H9 (cell line): Measurements from ENCODE around the gene SMIM22. TPM values are rescaled to one million over a fixed set of nuclear protein-coding genes. Genes with fewer than 3 reads are reported as not detected.
"Not testable (repeated sequence)": the region's sequence is repeated elsewhere in the genome, so short reads cannot be mapped to it uniquely, and the experiment has no call there.

ENCODE experiments used
- DNase-seq: peaks from one replicate; pipeline ENCODE4 v3.0.0-alpha.2; 2017
- H2AFZ ChIP-seq: one replicate; pipeline ENCODE4 v1.6.1; 2013; ENCODE audit warnings: mild to moderate bottlenecking, low read length, control low read depth, moderate library complexity
- H2AK5ac ChIP-seq: 2 replicates; pipeline ENCODE4 v1.6.1; 2013; ENCODE audit warnings: low read length, control low read depth, mixed read lengths; ENCODE audit not compliant: insufficient read length
- H2BK120ac ChIP-seq: one replicate; pipeline ENCODE4 v1.6.1; 2013; ENCODE audit warnings: low read depth, mild to moderate bottlenecking, low read length, control low read depth, inconsistent platforms; ENCODE audit not compliant: poor library complexity, severe bottlenecking
- H2BK12ac ChIP-seq: 2 replicates; pipeline ENCODE4 v1.6.1; 2013; ENCODE audit warnings: low read length, control low read depth, mixed read lengths, low read depth; ENCODE audit not compliant: insufficient read length
- H2BK15ac ChIP-seq: 2 replicates; pipeline ENCODE4 v1.6.1; 2013; ENCODE audit warnings: low read depth, low read length, control low read depth
- H2BK20ac ChIP-seq: one replicate; pipeline ENCODE4 v1.6.1; 2013; ENCODE audit warnings: low read depth, mild to moderate bottlenecking, low read length, control low read depth, inconsistent platforms; ENCODE audit not compliant: poor library complexity, severe bottlenecking
- H2BK5ac ChIP-seq: 2 replicates; pipeline ENCODE4 v1.6.1; 2013; ENCODE audit warnings: low read length, control low read depth, mixed read lengths; ENCODE audit not compliant: insufficient read length
- H3K14ac ChIP-seq: 2 replicates; pipeline ENCODE4 v1.6.1; 2013; ENCODE audit warnings: low read length, control low read depth; ENCODE audit not compliant: insufficient read depth
- H3K18ac ChIP-seq: 2 replicates; pipeline ENCODE4 v1.6.1; 2013; ENCODE audit warnings: low read depth, mild to moderate bottlenecking, mixed read lengths, low read length, control low read depth; ENCODE audit not compliant: insufficient read length
- H3K23ac ChIP-seq: 2 replicates; pipeline ENCODE4 v1.6.1; 2013; ENCODE audit warnings: low read length, control low read depth, mixed read lengths, low read depth; ENCODE audit not compliant: insufficient read length
- H3K23me2 ChIP-seq: 2 replicates; pipeline ENCODE4 v1.6.1; 2013; ENCODE audit warnings: low read depth, mild to moderate bottlenecking, mixed read lengths, low read length, control low read depth; ENCODE audit not compliant: insufficient read length, poor library complexity, severe bottlenecking
- H3K27ac ChIP-seq: 2 replicates; pipeline ENCODE4 v1.5.1; 2013; ENCODE audit warnings: low read length, control low read depth, mixed read lengths, low read depth; ENCODE audit not compliant: insufficient read length
- H3K27me3 ChIP-seq: 2 replicates; pipeline ENCODE4 v1.6.1; 2013; ENCODE audit warnings: low read length, control low read depth, inconsistent platforms; ENCODE audit not compliant: insufficient read depth
- H3K4ac ChIP-seq: 2 replicates; pipeline ENCODE4 v1.6.1; 2013; ENCODE audit warnings: low read depth, mild to moderate bottlenecking, control low read depth, inconsistent platforms, low read length, moderate library complexity
- H3K4me1 ChIP-seq: 2 replicates; pipeline ENCODE4 v1.6.1; 2013; ENCODE audit warnings: low read length, control low read depth, inconsistent platforms; ENCODE audit not compliant: insufficient read depth
- H3K4me2 ChIP-seq: 2 replicates; pipeline ENCODE4 v1.6.1; 2013; ENCODE audit warnings: low read length, control low read depth, mixed read lengths; ENCODE audit not compliant: insufficient read length, insufficient read depth
- H3K56ac ChIP-seq: 2 replicates; pipeline ENCODE4 v1.6.1; 2013; ENCODE audit warnings: low read depth, mild to moderate bottlenecking, mixed read lengths, low read length, control low read depth; ENCODE audit not compliant: insufficient read length
- H3K79me1 ChIP-seq: 2 replicates; pipeline ENCODE4 v1.6.1; 2013; ENCODE audit warnings: low read depth, mild to moderate bottlenecking, moderate library complexity, low read length, control low read depth, inconsistent platforms; ENCODE audit not compliant: insufficient read depth, poor library complexity, severe bottlenecking
- H3K79me2 ChIP-seq: 2 replicates; pipeline ENCODE4 v1.6.1; 2013; ENCODE audit warnings: low read length, control low read depth, inconsistent platforms; ENCODE audit not compliant: insufficient read depth
- H3K9ac ChIP-seq: 2 replicates; pipeline ENCODE4 v1.6.1; 2013; ENCODE audit warnings: low read length, control low read depth, mixed read lengths; ENCODE audit not compliant: insufficient read length; ENCODE audit errors: extremely low read depth
- H3K9me3 ChIP-seq: one replicate; pipeline ENCODE4 v1.6.1; 2013; ENCODE audit warnings: low read depth, low read length, inconsistent platforms; ENCODE audit not compliant: control insufficient read depth
- H3T11ph ChIP-seq: one replicate; pipeline ENCODE4 v1.6.1; 2013; ENCODE audit warnings: mild to moderate bottlenecking, low read length, control low read depth, inconsistent platforms
- H4K20me1 ChIP-seq: one replicate; pipeline ENCODE4 v1.6.1; 2013; ENCODE audit not compliant: control insufficient read depth, insufficient read length, insufficient read depth
- H4K5ac ChIP-seq: 2 replicates; pipeline ENCODE4 v1.6.1; 2013; ENCODE audit warnings: low read depth, mild to moderate bottlenecking, mixed read lengths, low read length, control low read depth; ENCODE audit not compliant: insufficient read length
- H4K8ac ChIP-seq: replicated peaks from 2 replicates; pipeline ENCODE4 v1.6.1; 2013; ENCODE audit warnings: low read length, control low read depth, mixed read lengths, low read depth; ENCODE audit not compliant: insufficient read length
- H4K91ac ChIP-seq: 2 replicates; pipeline ENCODE4 v1.6.1; 2013; ENCODE audit warnings: low read depth, mild to moderate bottlenecking, moderate library complexity, mixed read lengths, low read length, control low read depth; ENCODE audit not compliant: insufficient read length
- H3K27ac Mint-ChIP-seq, 3 experiments: 2 replicates in 2 of 3; 3 replicates in 1 of 3; pipeline ENCODE4 v1.8.0; 2020 to 2021; ENCODE audit warnings: mixed read lengths in 3 of 3, mild to moderate bottlenecking in 1 of 3, moderate library complexity in 1 of 3
- H3K27me3 Mint-ChIP-seq: 2 replicates; pipeline ENCODE4 v1.8.0; 2021; ENCODE audit warnings: low read depth, mild to moderate bottlenecking, moderate library complexity, mixed read lengths
- H3K36me3 Mint-ChIP-seq, 3 experiments: 2 replicates in 2 of 3; 3 replicates in 1 of 3; pipeline ENCODE4 v1.8.0; 2020 to 2021; ENCODE audit warnings: low read depth in 3 of 3, mixed read lengths in 3 of 3; ENCODE audit not compliant: insufficient read depth in 1 of 3
- H3K4me1 Mint-ChIP-seq, 2 experiments: 2 replicates each; pipeline ENCODE4 v1.8.0; 2020; ENCODE audit warnings: mixed read lengths in 2 of 2
- H3K4me3 Mint-ChIP-seq, 2 experiments: 2 replicates in 1 of 2; 3 replicates in 1 of 2; pipeline ENCODE4 v1.8.0; 2020 to 2021; ENCODE audit warnings: mild to moderate bottlenecking in 2 of 2, mixed read lengths in 2 of 2, moderate library complexity in 1 of 2
- H3K9me3 Mint-ChIP-seq, 2 experiments: 2 replicates in 1 of 2; 3 replicates in 1 of 2; pipeline ENCODE4 v1.8.0; 2020; ENCODE audit warnings: mild to moderate bottlenecking in 2 of 2, mixed read lengths in 2 of 2, moderate library complexity in 1 of 2
- CTCF ChIP-seq: fragments of 200-600 bp; sonication (generic); conservative IDR thresholded peaks from 3 replicates; pipeline ENCODE4 v1.8.0; 2021; ENCODE audit warnings: antibody characterized with exemption, mild to moderate bottlenecking
- WGBS: extraction: QIAGEN DNeasy Blood & Tissue Kit; methylation state at CpG from one replicate; pipeline ENCODE4 v1.1.7; 2013; ENCODE audit warnings: missing lambda C conversion rate, low lambda C conversion rate, mixed read lengths; ENCODE audit not compliant: insufficient read length; ENCODE audit errors: extremely low coverage; 5-methylcytosine and 5-hydroxymethylcytosine counted together
- total RNA-seq: library from RNA; stranded (reverse); gene quantifications from 2 replicates; pipeline ENCODE4 v1.2.1, GENCODE V29; 2021

SMIM22 gene
- total RNA-seq, 1 experiment from 2014 or later = not detected

- Histone ChIP-seq H4K8ac (no peak overlapping the region), H2BK5ac (no peak overlapping the region), H2BK12ac (no peak overlapping the region), H3K14ac (no peak overlapping the region), H2BK120ac (no peak overlapping the region), H3K4ac (no peak overlapping the region), H2BK15ac (no peak overlapping the region), H2AK5ac (no peak overlapping the region), H3K9me3 (no peaks in the 10 kb centered on the region), H2BK20ac (peak overlapping the region; percentile 78), H3K4me1 (peaks cover 3% of the 10 kb centered on the region; the same call in 1 of the 2 replicates), H3K4me2 (no peak overlapping the region), H3K56ac (no peak overlapping the region), H4K20me1 (no peaks in the 10 kb centered on the region), H3K27me3 (no peaks in the 10 kb centered on the region; the same call in 1 of the 2 replicates), H2AFZ (no peak overlapping the region), H4K91ac (no peak overlapping the region), H3K79me1 (no peaks in the 10 kb centered on the region), H3K18ac (no peak overlapping the region), H3K79me2 (no peaks in the 10 kb centered on the region), H3K9ac (no peak overlapping the region), H3K27ac (no peak overlapping the region), H3T11ph (no peak overlapping the region), H3K23ac (no peak overlapping the region), H3K23me2 (no peaks in the 10 kb centered on the region), H4K5ac (no peak overlapping the region)
- H3K27ac Mint-ChIP-seq = peak overlapping the region in 2 of 3 experiments; percentile 47 to 70; a peak in 4 of 7 replicates
- DNase-seq = no peak
- no peak overlapping the region for H3K4me3 Mint-ChIP-seq
- H3K27me3 Mint-ChIP-seq = no peaks in the 10 kb centered on the region; the same call in 1 of the 2 replicates
- H3K36me3 Mint-ChIP-seq = no peaks in the 10 kb centered on the region
- WGBS = no CpG with 5 or more reads among the region's 16 CpGs
- H3K4me1 Mint-ChIP-seq = peaks cover 15 to 24% of the 10 kb centered on the region in 2 experiments
- no peak for TF ChIP-seq CTCF
- H3K9me3 Mint-ChIP-seq = no peaks in the 10 kb centered on the region; a peak in 2 of 5 replicates
These were observed 11.2 kb upstream of the SMIM22 start for GRCh38 chr16:4783951-4784336.

GRCh38 chr16:4784444-4784987 lies 10.7 kb upstream of the SMIM22 start:
- not testable (repeated sequence) for H3K23me2 ChIP-seq, H3K36me3 Mint-ChIP-seq, DNase-seq, H3K9me3 Mint-ChIP-seq, H4K91ac ChIP-seq, H2BK120ac ChIP-seq, H4K5ac ChIP-seq, H2AK5ac ChIP-seq, H3K27me3 ChIP-seq, H2BK5ac ChIP-seq, H4K20me1 ChIP-seq, H3K79me2 ChIP-seq, H3K4me2 ChIP-seq, H2AFZ ChIP-seq, H2BK15ac ChIP-seq, H2BK12ac ChIP-seq, H4K8ac ChIP-seq, H3K14ac ChIP-seq, H3K4ac ChIP-seq, H3K18ac ChIP-seq, H3K9ac ChIP-seq, H3K79me1 ChIP-seq, H3T11ph ChIP-seq, H3K4me1 ChIP-seq, H3K23ac ChIP-seq, H3K9me3 ChIP-seq, H3K27ac ChIP-seq, H3K27me3 Mint-ChIP-seq, H3K4me3 Mint-ChIP-seq, H3K56ac ChIP-seq
- Mint-ChIP-seq H3K27ac (peak overlapping the region; percentile 26 to 70 (median 47); a peak in 4 of 7 replicates), H3K4me1 (peaks cover 15 to 24% of the 10 kb centered on the region in 2 experiments)
- H2BK20ac ChIP-seq = peak overlapping the region; percentile 78
- no CpG with 5 or more reads among the region's 14 CpGs for WGBS
